Activated CD8-positive, alpha-beta memory T cell treated with anti-CD3 and anti-CD28 coated beads, Interleukin-2, amount 50 U/mL, for 1 hour (primary cell): ENCODE results near the gene SEZ6.

Experiments used
- DNase-seq: peaks from one replicate; pipeline ENCODE4 v3.0.0-alpha.2; 2020; ENCODE audit errors: extremely low read depth

The SEZ6 gene

DNA sequence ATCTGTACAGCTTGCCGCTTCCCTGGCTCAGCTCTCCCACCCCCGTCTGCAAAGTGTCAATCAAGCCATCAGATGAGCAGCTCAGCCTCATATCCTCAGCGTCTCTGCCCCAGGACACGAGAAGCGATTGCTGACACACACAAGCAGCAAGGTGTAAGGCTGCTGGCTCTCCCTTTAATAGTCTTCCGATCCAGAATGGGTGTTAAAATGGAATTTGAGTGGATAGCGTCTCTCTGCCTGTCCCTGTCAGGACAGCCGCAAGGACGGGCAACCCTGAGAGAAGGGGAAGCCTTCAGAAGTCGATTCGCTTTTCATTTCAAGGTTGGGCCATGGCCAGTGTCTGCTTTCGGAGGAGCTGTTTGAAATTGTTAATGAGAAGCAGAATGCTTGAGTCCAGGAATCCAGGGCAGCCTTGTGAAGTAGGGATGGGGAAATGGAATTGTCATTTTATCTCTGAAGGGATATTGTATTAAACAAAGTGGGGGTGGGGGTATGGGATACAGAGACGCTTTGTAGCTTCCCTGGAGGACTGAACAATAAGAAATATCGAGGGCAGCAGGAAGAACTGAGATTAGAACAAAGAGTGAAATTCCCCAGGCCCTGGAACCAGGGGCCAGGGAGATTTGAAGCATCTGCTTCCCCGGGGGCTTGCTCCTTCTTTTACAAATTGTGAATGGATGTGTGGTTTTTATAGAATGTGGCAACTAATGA is 32.4 kb upstream of the SEZ6 start:
- DNase-seq: no peak

- DNase-seq: no peak
These were observed 31.9 kb upstream of the SEZ6 start for GRCh38 chr17:29037739-29038084.

DNA sequence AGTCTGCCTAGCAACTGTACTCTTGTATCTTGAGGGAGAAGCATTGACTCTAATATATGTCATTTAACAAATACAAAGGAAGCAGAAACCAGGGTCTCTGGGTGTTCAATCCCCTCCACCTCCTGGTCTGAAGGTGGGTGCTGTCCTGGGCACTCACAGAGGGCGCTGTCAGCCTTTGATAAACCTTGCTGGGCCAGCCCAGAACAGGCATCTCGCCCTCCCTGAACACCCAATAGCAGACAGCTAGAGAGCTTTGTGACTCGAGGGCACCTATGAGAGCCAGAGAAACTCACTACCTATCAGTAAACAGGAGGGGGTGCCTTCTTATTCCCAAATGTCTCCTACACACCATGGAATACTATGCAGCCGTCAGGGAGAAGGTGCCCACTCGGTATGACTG is 30.8 kb upstream of the SEZ6 start:
- no peak for DNase-seq

DNA sequence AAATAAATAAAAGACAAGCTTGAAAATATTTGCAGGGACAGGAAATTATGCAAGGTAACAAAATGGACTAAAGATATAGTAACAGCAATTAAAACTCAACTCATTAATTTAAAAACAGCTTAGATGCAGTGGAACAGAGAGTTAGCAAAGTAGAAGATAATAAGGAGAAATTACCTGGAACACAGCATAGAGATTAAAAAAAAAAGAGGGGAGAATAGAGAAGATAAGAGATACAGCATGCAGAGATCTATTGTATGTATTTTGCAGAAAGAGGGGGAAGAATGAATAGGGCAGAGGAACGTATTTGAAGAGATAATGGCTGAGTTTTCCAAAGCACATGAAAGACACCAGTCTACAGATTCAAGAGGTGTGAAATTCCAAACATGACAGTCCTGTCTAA is 28.7 kb upstream of the SEZ6 start:
- no peak for DNase-seq

DNA sequence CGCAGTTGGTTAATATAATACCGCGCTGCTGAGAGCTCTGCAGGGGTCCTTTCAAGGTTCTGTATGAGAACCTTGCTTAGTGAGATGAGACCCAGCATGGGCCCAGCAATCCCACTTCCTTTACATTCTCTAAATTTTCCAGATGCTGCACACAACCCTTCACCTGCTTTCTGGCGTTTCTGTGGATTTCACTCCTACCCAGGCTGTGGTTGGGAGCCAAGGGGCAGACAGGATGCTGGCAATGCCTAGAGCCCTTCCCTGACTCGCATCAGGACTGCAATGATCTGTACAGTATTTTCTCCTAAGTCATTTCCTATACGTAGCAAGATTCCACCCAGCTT is 27.0 kb upstream of the SEZ6 start:
- DNase-seq: no peak

DNA sequence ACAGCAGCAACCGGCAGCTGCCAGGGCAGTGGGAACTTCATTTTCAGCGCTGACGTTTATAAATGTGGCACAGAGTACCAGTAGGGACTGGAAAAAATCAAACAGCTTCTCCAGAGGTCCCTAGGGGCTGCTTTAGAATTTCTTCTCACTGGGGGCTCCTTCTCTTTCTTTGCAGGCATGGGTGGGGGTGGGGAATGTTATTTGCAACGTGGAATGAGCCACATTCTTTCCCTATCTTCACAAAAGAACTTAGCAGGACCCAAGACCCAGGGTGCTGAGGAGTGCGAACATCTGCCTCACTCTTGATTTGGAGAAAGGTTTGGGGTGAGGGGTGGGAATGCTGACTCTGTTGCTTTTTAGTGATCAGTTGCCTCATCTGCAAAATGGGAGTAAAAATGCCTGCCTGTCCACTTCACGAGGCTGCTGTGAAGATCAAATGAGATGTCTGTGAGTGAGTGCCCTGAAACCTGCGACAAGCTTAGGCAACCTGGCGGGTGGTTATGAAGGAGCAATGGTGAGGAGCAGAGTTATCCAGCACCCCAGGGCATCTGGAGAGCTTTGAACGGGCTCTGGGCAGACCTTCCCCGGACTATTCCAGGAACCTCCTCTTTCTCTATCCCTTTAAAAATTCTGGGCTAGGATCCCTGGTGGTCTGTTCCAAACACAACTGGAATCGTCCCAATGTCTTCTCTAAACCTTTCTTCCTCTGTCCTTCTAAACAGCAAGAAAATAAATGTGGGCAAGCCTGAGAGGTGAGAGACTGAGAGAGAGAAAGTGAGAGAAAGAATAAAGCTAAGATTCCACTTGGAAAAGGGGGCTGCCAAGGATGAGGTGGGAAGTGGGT is 26.4 kb upstream of the SEZ6 start:
- no peak for DNase-seq

DNA sequence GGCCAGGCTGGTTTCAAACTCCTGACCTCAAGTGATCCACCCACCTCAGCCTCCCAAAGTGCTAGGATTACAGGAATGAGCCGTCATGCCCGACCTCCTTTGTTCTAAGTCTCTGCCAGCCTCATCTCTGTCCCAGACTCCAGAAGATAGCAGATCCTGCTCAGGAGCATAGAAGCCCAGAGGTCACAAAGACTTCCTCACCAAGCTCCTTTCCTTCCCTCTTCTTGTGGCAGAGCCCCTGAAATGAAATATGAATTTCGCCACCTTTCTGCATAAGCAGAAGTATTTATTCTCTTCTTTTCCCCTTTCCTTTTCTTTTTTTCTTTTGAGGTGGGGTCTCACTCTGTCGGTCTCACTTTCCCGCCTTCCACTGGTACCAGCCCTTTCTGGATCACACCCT is 25.7 kb upstream of the SEZ6 start:
- DNase-seq: no peak

GRCh38 chr17:29024316-29024952 is 18.6 kb upstream of the SEZ6 start:
- no peak for DNase-seq

- DNase-seq: no peak
These were observed 16.2 kb upstream of the SEZ6 start for GRCh38 chr17:29022074-29022473.

GRCh38 chr17:29021226-29021625 is 15.4 kb upstream of the SEZ6 start:
- no peak for DNase-seq

GRCh38 chr17:29020576-29020975 is 14.7 kb upstream of the SEZ6 start:
- no peak for DNase-seq

GRCh38 chr17:29019475-29020181 is 13.8 kb upstream of the SEZ6 start:
- DNase-seq: no peak

DNA sequence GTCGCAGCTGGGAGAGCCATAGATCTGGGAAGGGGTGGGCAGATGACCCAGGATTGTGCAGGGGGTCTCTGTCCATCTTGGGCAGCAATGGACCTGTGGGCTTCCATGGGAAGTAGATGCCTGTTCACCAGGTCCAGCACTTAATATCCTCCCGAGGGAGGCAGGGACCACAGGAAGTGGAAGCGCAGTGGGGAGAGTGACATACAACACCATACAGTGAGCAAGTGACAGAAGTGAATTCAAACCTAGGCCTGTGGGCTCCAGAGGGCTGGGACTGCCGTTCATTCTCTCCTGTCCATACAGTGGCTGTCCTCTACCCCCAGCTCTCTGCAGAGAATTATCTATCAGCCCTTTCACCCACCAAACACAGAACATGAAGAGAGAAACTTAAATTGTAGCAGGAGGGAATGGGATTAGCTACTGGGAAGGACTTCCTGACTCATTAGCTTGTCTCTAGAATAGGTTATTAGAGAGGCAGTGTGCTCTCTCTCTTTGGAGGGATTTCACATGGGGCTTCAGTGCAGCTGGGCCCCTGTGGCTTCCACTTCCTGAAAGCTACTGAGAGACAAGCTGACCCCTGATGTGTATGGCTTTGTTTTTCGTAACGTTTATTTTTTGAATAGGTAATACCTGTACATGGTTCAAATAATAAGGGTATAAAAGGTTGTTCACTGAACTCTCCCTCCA is 13.1 kb upstream of the SEZ6 start:
- no peak for DNase-seq

DNA sequence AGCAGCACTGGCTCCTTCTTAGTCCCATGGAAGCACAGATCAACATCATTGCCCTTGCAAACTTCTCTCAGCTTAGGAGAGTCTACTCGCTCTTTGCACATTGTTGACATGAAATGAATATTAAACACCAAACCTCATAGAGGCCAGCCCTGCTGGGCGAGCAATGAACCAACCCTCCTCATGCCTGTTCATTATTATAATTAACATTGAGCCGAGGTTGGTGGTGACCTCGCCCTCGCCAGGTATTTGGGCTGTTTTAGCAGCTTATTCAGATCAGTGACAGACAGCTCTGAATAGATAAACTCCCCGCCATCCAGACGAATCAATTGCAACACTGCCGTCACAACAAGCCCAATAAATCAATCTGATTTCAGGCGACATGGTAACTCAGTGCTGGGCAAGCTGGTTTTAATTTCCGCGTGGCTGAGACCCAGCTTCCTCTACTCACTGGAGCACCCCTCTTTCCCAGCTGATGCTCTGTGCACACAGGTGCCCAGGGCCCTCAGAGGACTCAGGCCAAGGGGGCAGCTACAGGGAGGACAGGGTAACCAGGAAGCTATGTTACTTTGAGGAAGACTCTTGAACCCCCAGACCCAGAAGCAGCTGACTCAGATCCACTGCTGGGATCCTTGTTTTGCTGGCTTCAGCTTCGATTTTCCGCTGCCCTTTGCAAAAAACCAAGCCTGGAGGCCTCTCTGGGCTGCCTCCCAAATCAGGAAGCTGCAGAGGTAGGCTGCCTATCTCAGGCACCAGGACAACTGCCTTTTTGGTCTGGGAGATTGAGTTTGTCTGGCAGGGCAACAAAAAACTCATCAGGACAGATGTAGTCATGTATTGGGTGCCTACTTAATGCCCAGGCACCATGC is 10.7 kb upstream of the SEZ6 start:
- DNase-seq: no peak

DNA sequence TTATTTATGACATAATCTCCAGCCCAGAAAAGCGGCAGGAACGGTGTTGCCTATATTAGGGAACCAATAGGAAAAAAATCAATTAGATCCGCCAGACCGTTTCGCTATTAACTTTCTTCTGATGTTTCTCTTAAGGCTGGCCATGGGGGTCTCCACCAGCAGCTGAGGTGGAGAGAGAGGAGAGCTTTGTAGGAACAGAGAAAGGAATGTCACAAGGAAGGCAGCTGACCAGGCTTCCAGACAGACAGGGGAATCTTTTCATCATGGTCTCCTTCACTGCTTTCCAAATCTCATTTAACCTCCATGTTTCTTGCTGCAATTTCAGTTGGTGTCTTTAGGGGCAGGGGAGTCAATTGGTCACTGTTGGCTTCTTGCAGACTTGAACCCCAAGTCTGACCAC is 8.9 kb upstream of the SEZ6 start:
- DNase-seq: no peak

- DNase-seq: no peak
These were observed 6.7 kb upstream of the SEZ6 start for GRCh38 chr17:29012535-29012934.

- no peak for DNase-seq
These were observed 4.8 kb upstream of the SEZ6 start for GRCh38 chr17:29010586-29010985.

GRCh38 chr17:29010129-29010528 is 4.3 kb upstream of the SEZ6 start:
- DNase-seq: no peak

DNA sequence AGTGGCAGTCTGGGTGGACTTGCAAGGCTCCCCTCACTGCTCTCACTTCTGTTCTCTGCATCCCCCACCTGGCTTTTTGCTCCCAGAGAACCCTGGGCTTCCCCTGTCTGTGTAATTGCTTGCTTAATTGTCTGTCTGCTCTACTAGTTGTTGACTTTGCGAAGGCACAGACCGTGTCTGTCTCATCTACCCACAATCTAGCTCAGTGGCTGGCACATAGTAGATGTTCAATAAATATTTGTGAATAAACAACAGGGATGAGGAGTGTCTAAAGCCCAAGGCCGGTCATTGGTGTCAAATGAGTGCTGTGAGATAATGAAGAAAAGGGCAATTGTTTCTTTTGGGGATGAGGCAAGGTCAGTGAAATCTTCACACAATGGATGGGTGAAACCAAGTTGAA is 2.8 kb upstream of the SEZ6 start:
- no peak for DNase-seq

DNA sequence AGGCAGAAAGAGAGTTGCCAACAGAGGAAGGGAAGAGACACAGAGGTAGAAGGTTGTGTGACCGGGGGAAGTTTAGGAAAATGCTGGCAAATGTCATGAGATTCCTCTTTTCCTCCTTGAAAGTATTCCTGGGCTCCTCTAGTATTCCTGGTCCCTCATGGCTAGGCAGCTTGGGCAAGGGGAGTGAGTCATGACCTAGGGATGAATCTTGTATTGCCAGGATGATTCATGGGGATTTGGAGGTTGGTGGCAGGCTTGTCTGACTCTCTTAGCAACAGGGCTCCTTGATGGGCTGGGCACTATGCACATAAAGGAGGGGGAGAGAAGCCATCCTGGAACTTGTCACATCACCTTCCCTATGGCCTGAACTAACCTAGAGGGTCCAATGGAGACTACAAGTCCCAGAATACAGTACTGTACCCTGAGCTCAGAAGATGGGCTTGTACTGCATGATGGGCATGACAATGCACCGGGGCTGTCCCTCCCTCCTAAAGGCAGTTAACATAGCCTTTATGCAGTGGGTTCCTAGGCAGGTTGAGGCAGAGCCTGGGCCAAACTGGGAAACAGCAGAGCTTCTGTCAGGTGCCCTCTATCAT is 2.1 kb upstream of the SEZ6 start:
- DNase-seq: no peak

- no peak for DNase-seq
These were observed 1.6 kb upstream of the SEZ6 start for GRCh38 chr17:29007456-29007855.
